Keratinocyte (primary cell): ENCODE results near the gene FBXW7. TPM values are rescaled to one million over a fixed set of nuclear protein-coding genes. Genes with fewer than 3 reads are reported as not detected.

ENCODE experiments used
- DNase-seq: peaks from one replicate; pipeline ENCODE4 v3.0.0-alpha.2; 2011; ENCODE audit warnings: low read depth, missing footprints, low spot score
- FAIRE-seq: peaks from 2 replicates; lab custom pipeline; 2011; peaks lifted over from hg19 to GRCh38; lab: Jason Lieb, UNC
- H2AFZ ChIP-seq: 2 replicates; pipeline ENCODE4 v1.6.0; 2012; ENCODE audit warnings: low read length, control low read depth, inconsistent platforms; ENCODE audit not compliant: control insufficient read depth
- H3K27ac ChIP-seq: 2 replicates; pipeline ENCODE4 v1.5.1; 2011; ENCODE audit warnings: low read length; ENCODE audit not compliant: control insufficient read depth, insufficient read depth
- H3K27me3 ChIP-seq: 3 replicates; pipeline ENCODE4 v1.6.0; 2011; ENCODE audit warnings: low read length; ENCODE audit not compliant: control insufficient read depth, insufficient read depth; ENCODE audit errors: extremely low read depth
- H3K36me3 ChIP-seq, 2 experiments: 2 replicates in 1 of 2; 3 replicates in 1 of 2; pipeline ENCODE4 v1.5.1; 2011; ENCODE audit warnings: low read length in 2 of 2, mild to moderate bottlenecking in 1 of 2; ENCODE audit not compliant: control insufficient read depth in 2 of 2, insufficient read depth in 2 of 2; ENCODE audit errors: extremely low read depth in 1 of 2
- H3K4me1 ChIP-seq: 3 replicates; pipeline ENCODE4 v1.5.1; 2011; ENCODE audit warnings: low read length; ENCODE audit not compliant: control insufficient read depth, insufficient read depth; ENCODE audit errors: extremely low read depth
- H3K4me2 ChIP-seq: 3 replicates; pipeline ENCODE4 v1.6.0; 2011; ENCODE audit warnings: low read depth, low read length; ENCODE audit not compliant: control insufficient read depth, insufficient read depth; ENCODE audit errors: extremely low read depth
- H3K4me3 ChIP-seq, 3 experiments: fragments of 200-600 bp in 1 of 3; sonication (generic) in 1 of 3; 2 replicates in 2 of 3; 3 replicates in 1 of 3; pipeline ENCODE4 v1.5.1; 2011 to 2016; ENCODE audit warnings: low read length in 3 of 3, mild to moderate bottlenecking in 3 of 3, control low read depth in 2 of 3, inconsistent platforms in 1 of 3, low read depth in 1 of 3, mixed read lengths in 1 of 3, mixed run types in 1 of 3, moderate library complexity in 1 of 3; ENCODE audit not compliant: control insufficient read depth in 2 of 3, insufficient read depth in 2 of 3; ENCODE audit errors: extremely low read depth in 1 of 3
- H3K79me2 ChIP-seq: 2 replicates; pipeline ENCODE4 v1.6.0; 2012; ENCODE audit warnings: low read length; ENCODE audit not compliant: control insufficient read depth, insufficient read depth
- H3K9ac ChIP-seq: 3 replicates; pipeline ENCODE4 v1.6.0; 2011; ENCODE audit warnings: low read length; ENCODE audit not compliant: control insufficient read depth, insufficient read depth; ENCODE audit errors: extremely low read depth
- H3K9me1 ChIP-seq: 3 replicates; pipeline ENCODE4 v1.6.0; 2011; ENCODE audit warnings: low read length; ENCODE audit not compliant: control insufficient read depth, insufficient read depth; ENCODE audit errors: extremely low read depth
- H3K9me3 ChIP-seq: 2 replicates; pipeline ENCODE4 v1.5.1; 2012; ENCODE audit warnings: low read depth, low read length; ENCODE audit not compliant: control insufficient read depth
- H4K20me1 ChIP-seq: 3 replicates; pipeline ENCODE4 v1.6.0; 2011; ENCODE audit warnings: low read length; ENCODE audit not compliant: control insufficient read depth, insufficient read depth; ENCODE audit errors: extremely low read depth
- CTCF ChIP-seq, 3 experiments: IDR thresholded peaks in 1 of 3; conservative IDR thresholded peaks in 1 of 3; optimal IDR thresholded peaks in 1 of 3; 2 replicates in 2 of 3; 3 replicates in 1 of 3; pipeline versions ENCODE3 to v1.5.1; 2011; ENCODE audit warnings: low read length in 3 of 3, mild to moderate bottlenecking in 3 of 3, moderate library complexity in 2 of 3, control low read depth in 1 of 3, inconsistent platforms in 1 of 3; ENCODE audit not compliant: insufficient read depth in 2 of 3; ENCODE audit errors: extremely low read depth in 1 of 3
- EZH2 ChIP-seq: IDR thresholded peaks from one replicate; pipeline ENCODE4 v1.6.1; 2012; ENCODE audit warnings: inconsistent platforms, mild to moderate bottlenecking, low read length, moderate library complexity
- dilution Hi-C: fragments of 300-500 bp; cut with MboI; formaldehyde crosslinking; loops from one replicate; pipeline ENCODE4 v1.7.0; 2020; ENCODE audit warnings: low sequenced_read_pairs; ENCODE audit not compliant: extremely low pct_ligation_motif_present
- polyA plus RNA-seq, 5 experiments: library from polyadenylated mRNA; depleted of rRNA in 3 of 5; stranded (reverse) in 3 of 5; stranded (forward) in 1 of 5; unstranded in 1 of 5; fragments of >200 nt; gene quantifications; 1 replicate in 1 of 5; 2 replicates in 3 of 5; 3 replicates in 1 of 5; pipeline versions ENCODE4 v1.2.1 to v1.2.3, GENCODE V29; 2011 to 2012; ENCODE audit warnings: missing spikeins in 2 of 5, low read depth in 1 of 5, low replicate concordance in 1 of 5

Gene FBXW7
- polyA plus RNA-seq, 1 donor (not counting 4 experiments of a cell fraction or from before 2014, with no cell fraction given), result 39.6 TPM

- Histone ChIP-seq H3K79me2 (peaks cover 51% of the 10 kb centered on the region), H3K9ac (no peak overlapping the region), H4K20me1 (peaks cover 4% of the 10 kb centered on the region), H3K9me3 (no peaks in the 10 kb centered on the region), H3K27ac (no peak overlapping the region), H3K4me2 (peak overlapping the region; percentile 5), H3K4me3 (no peak overlapping the region), H3K36me3 (no peaks in the 10 kb centered on the region), H2AFZ (no peak overlapping the region), H3K27me3 (no peaks in the 10 kb centered on the region), H3K9me1 (no peaks in the 10 kb centered on the region), H3K4me1 (no peaks in the 10 kb centered on the region)
- DNase-seq (no peak), FAIRE-seq (no peak)
- no peak for TF ChIP-seq CTCF (optimal IDR thresholded peaks at IDR 0.05 in 1 of 3, IDR thresholded peaks at IDR 0.05 in 1 of 3, conservative IDR thresholded peaks at IDR 0.05 in 1 of 3; ENCODE audit: extremely low read depth in 1 of 3, insufficient read depth in 2 of 3, low read length in 3 of 3)
- TF ChIP-seq EZH2, result no peak
- dilution Hi-C loops, result no loop called here
Measured at GRCh38 chr4:152456609-152457008, 79.3 kb downstream of the FBXW7 start.

- no peaks in the 10 kb centered on the region for H3K27me3 ChIP-seq
- peaks cover 46% of the 10 kb centered on the region for H3K79me2 ChIP-seq
- no peaks in the 10 kb centered on the region for H3K4me1 ChIP-seq
- no peak for TF ChIP-seq CTCF (optimal IDR thresholded peaks at IDR 0.05 in 1 of 3, IDR thresholded peaks at IDR 0.05 in 1 of 3, conservative IDR thresholded peaks at IDR 0.05 in 1 of 3; ENCODE audit: extremely low read depth in 1 of 3, insufficient read depth in 2 of 3, low read length in 3 of 3)
- no peak for TF ChIP-seq EZH2
- no peak overlapping the region for H2AFZ ChIP-seq
- no peak for FAIRE-seq
- no peak overlapping the region for H3K4me2 ChIP-seq
- H3K9ac ChIP-seq, result no peak overlapping the region
- no peak overlapping the region for H3K27ac ChIP-seq
- H3K4me3 ChIP-seq, result no peak overlapping the region
- H3K9me1 ChIP-seq, result no peaks in the 10 kb centered on the region
- H3K9me3 ChIP-seq, result no peaks in the 10 kb centered on the region
- no peak for DNase-seq
- dilution Hi-C loops, result no loop called here
- no peaks in the 10 kb centered on the region for H3K36me3 ChIP-seq
- H4K20me1 ChIP-seq, result peaks cover 4% of the 10 kb centered on the region
Measured at GRCh38 chr4:152455311-152455710, 80.6 kb downstream of the FBXW7 start.
